HepG2 (cell line): ENCODE data around the gene SRGAP3. TPM values are rescaled to one million over a fixed set of nuclear protein-coding genes. Genes with fewer than 3 reads are reported as not detected.

Source experiments
- ATAC-seq: fragments of 200-7000 bp; cut with Tn5 transposase; 3 replicates; pipeline ENCODE4 v1.9.1; 2020; ENCODE audit warnings: mild to moderate bottlenecking, moderate library complexity
- BruUV-seq: library from RNA; stranded (reverse); fragments of 400-500 nt; replicated peaks from 2 replicates; lab custom pipeline; 2021; lab: Mats Ljungman, UMichigan
- CTCF ChIA-PET: fragments of 300-600 bp; formaldehyde crosslinking; extraction: SDS; loops from one replicate; lab custom pipeline; 2021; ENCODE audit warnings: low total read pairs, inconsistent platforms, low intra/inter-chr PET ratio; lab: Yijun Ruan, JAX
- POLR2A ChIA-PET: fragments of 350-600 bp; sonication (Branson Sonifier 250); formaldehyde crosslinking; loops from one replicate; lab custom pipeline; 2020; ENCODE audit warnings: antibody characterized with exemption, inconsistent platforms; lab: Yijun Ruan, JAX
- DNase-seq: peaks from one replicate; pipeline ENCODE4 v3.0.0-alpha.2; 2015; ENCODE audit warnings: low spot score
- FAIRE-seq: peaks from 3 replicates; lab custom pipeline; 2011; peaks lifted over from hg19 to GRCh38; lab: Jason Lieb, UNC
- H2AFZ ChIP-seq: one replicate; pipeline ENCODE4 v1.6.1; 2011; ENCODE audit warnings: low read length, inconsistent platforms
- H3K27ac ChIP-seq: fragments of 300-600 bp; 3 replicates; pipeline ENCODE4 v1.8.0; 2011; ENCODE audit warnings: mixed run types, mild to moderate bottlenecking, mixed read lengths, low read length, inconsistent platforms; ENCODE audit not compliant: insufficient read depth; ENCODE audit errors: extremely low read length
- H3K27me3 ChIP-seq, 2 experiments: fragments of 200-600 bp in 1 of 2; 2 replicates in 1 of 2; 3 replicates in 1 of 2; pipeline versions ENCODE4 v1.6.0 to v1.8.0; 2011; ENCODE audit warnings: low read length in 2 of 2, mild to moderate bottlenecking in 2 of 2, moderate library complexity in 2 of 2, inconsistent platforms in 1 of 2; ENCODE audit not compliant: insufficient read depth in 2 of 2, control insufficient read depth in 1 of 2
- H3K36me3 ChIP-seq, 2 experiments: fragments of 200-600 bp in 1 of 2; replicated peaks in 1 of 2; 2 replicates in 1 of 2; 3 replicates in 1 of 2; pipeline versions ENCODE4 v1.5.1 to v1.8.0; 2011; ENCODE audit warnings: low read length in 2 of 2, inconsistent platforms in 1 of 2; ENCODE audit not compliant: insufficient read depth in 2 of 2, control insufficient read depth in 1 of 2
- H3K4me1 ChIP-seq: 2 replicates; pipeline ENCODE4 v1.5.1; 2012; ENCODE audit warnings: low read length, inconsistent platforms; ENCODE audit not compliant: insufficient read depth
- H3K4me2 ChIP-seq: 2 replicates; pipeline ENCODE4 v1.6.0; 2011; ENCODE audit warnings: low read depth, low read length, inconsistent platforms
- H3K4me3 ChIP-seq, 3 experiments: fragments of 200-600 bp in 1 of 3; sonication (generic), shearing (Covaris generic) in 1 of 3; replicated peaks in 1 of 3; 2 replicates each; pipeline ENCODE4 v1.5.1; 2011 to 2016; ENCODE audit warnings: low read length in 3 of 3, inconsistent platforms in 2 of 3, low read depth in 2 of 3, mild to moderate bottlenecking in 2 of 3, control low read depth in 1 of 3, mixed read lengths in 1 of 3; ENCODE audit not compliant: insufficient read depth in 1 of 3
- H3K79me2 ChIP-seq: one replicate; pipeline ENCODE4 v1.6.1; 2011; ENCODE audit warnings: low read length, inconsistent platforms; ENCODE audit not compliant: insufficient read depth
- H3K9ac ChIP-seq: 2 replicates; pipeline ENCODE4 v1.6.0; 2011; ENCODE audit warnings: mild to moderate bottlenecking, low read depth, low read length, inconsistent platforms; ENCODE audit not compliant: insufficient read depth
- H3K9me3 ChIP-seq: 2 replicates; pipeline ENCODE4 v1.5.1; 2012; ENCODE audit warnings: mild to moderate bottlenecking, low read length
- H4K20me1 ChIP-seq: 2 replicates; pipeline ENCODE4 v1.6.0; 2011; ENCODE audit warnings: inconsistent platforms, mild to moderate bottlenecking, low read length, moderate library complexity; ENCODE audit not compliant: insufficient read depth
- BCL3 ChIP-seq: sonication (generic); formaldehyde crosslinking; IDR thresholded peaks from 2 replicates; pipeline ENCODE4 v1.5.1; 2020; ENCODE audit warnings: mild to moderate bottlenecking, missing genetic modification reagents, moderate library complexity
- CAMTA2 ChIP-seq: sonication (generic); formaldehyde crosslinking; IDR thresholded peaks from 2 replicates; pipeline ENCODE4 v1.4.0; 2020; ENCODE audit warnings: mild to moderate bottlenecking, missing genetic modification reagents, borderline replicate concordance
- CREB1 ChIP-seq, 2 experiments: fragments of 450-650 bp in 1 of 2; IDR thresholded peaks; 2 replicates each; pipeline ENCODE4 v1.6.1; 2016 to 2017; ENCODE audit warnings: control low read depth in 1 of 2, mild to moderate bottlenecking in 1 of 2, missing compliant biosample characterization in 1 of 2, missing genetic modification characterization in 1 of 2
- DNMT3B ChIP-seq: conservative IDR thresholded peaks from 2 replicates; pipeline ENCODE4 v1.6.1; 2016; ENCODE audit warnings: missing biosample characterization, control low read depth
- ERF ChIP-seq: IDR thresholded peaks from 2 replicates; pipeline ENCODE4 v1.6.1; 2018; ENCODE audit warnings: missing biosample characterization, missing genetic modification reagents
- IRF1 ChIP-seq: sonication (generic); formaldehyde crosslinking; IDR thresholded peaks from 2 replicates; pipeline ENCODE4 v1.4.0; 2020; ENCODE audit warnings: low read depth, mild to moderate bottlenecking, missing genetic modification reagents
- NKX3-1 ChIP-seq: sonication (generic); formaldehyde crosslinking; IDR thresholded peaks from 2 replicates; pipeline ENCODE4 v1.5.0; 2020; ENCODE audit warnings: missing genetic modification reagents
- SMAD9 ChIP-seq: sonication (generic); formaldehyde crosslinking; IDR thresholded peaks from 2 replicates; pipeline ENCODE4 v1.5.1; 2020; ENCODE audit warnings: mild to moderate bottlenecking, missing genetic modification reagents
- SMARCE1 ChIP-seq: fragments of 450-650 bp; IDR thresholded peaks from 2 replicates; pipeline ENCODE4 v1.6.1; 2017; ENCODE audit warnings: borderline replicate concordance
- TOE1 ChIP-seq: sonication (generic); formaldehyde crosslinking; IDR thresholded peaks from 2 replicates; pipeline ENCODE4 v1.4.0; 2020; ENCODE audit warnings: mild to moderate bottlenecking, missing genetic modification reagents
- YY1 ChIP-seq: IDR thresholded peaks from 2 replicates; pipeline ENCODE4 v1.6.1; 2011; ENCODE audit warnings: low read length, low read depth, moderate library complexity, mild to moderate bottlenecking; ENCODE audit not compliant: insufficient read depth, insufficient replicate concordance
- ZBTB1 ChIP-seq: sonication (generic); formaldehyde crosslinking; IDR thresholded peaks from 2 replicates; pipeline ENCODE4 v1.4.0; 2020; ENCODE audit warnings: missing genetic modification reagents, borderline replicate concordance
- ZNF598 ChIP-seq: sonication (generic); formaldehyde crosslinking; IDR thresholded peaks from 2 replicates; pipeline ENCODE4 v1.5.1; 2020; ENCODE audit warnings: mild to moderate bottlenecking, missing genetic modification reagents, borderline replicate concordance
- ZNF670 ChIP-seq: sonication (generic); formaldehyde crosslinking; IDR thresholded peaks from 2 replicates; pipeline ENCODE4 v1.8.0; 2022; ENCODE audit warnings: mild to moderate bottlenecking, missing genetic modification reagents, borderline replicate concordance
- ZNF775 ChIP-seq: sonication (generic); formaldehyde crosslinking; IDR thresholded peaks from 2 replicates; pipeline ENCODE4 v1.4.0; 2020; ENCODE audit warnings: missing genetic modification reagents, mild to moderate bottlenecking, moderate library complexity, borderline replicate concordance
- ZNF878 ChIP-seq: sonication (generic); formaldehyde crosslinking; IDR thresholded peaks from 2 replicates; pipeline ENCODE4 v1.8.1; 2023; ENCODE audit warnings: mild to moderate bottlenecking, missing genetic modification reagents, moderate library complexity
- ZNF879 ChIP-seq: sonication (generic); formaldehyde crosslinking; IDR thresholded peaks from 2 replicates; pipeline ENCODE4 v1.8.1; 2023; ENCODE audit warnings: missing genetic modification reagents
- WGBS: methylation state at CpG from one replicate; pipeline ENCODE4 v1.1.6; 2017; ENCODE audit warnings: low lambda C conversion rate; 5-methylcytosine and 5-hydroxymethylcytosine counted together
- in situ Hi-C: cut with HindIII; loops from 2 replicates; pipeline ENCODE4 v1.10.0; 2017; ENCODE audit warnings: low pct_unique_long_range_greater_than_20kb; ENCODE audit not compliant: extremely low pct_ligation_motif_present
- intact Hi-C: fragments of 100-400 bp; cut with micrococcal nuclease; formaldehyde crosslinking; loops from one replicate; pipeline ENCODE4 v1.10.0; 2022; ENCODE audit not compliant: unreplicated experiment
- polyA plus RNA-seq, 8 experiments: library from polyadenylated mRNA; depleted of rRNA in 3 of 8; stranded (reverse) in 7 of 8; unstranded in 1 of 8; fragments of >200 nt; fragmentation: Illumina TruSeq in 4 of 8; extraction: Trizol in 4 of 8; gene quantifications; 2 replicates each; pipeline versions ENCODE4 v1.2.1 to v1.2.3, GENCODE V29; 2011 to 2016; ENCODE audit warnings: low read depth in 4 of 8, missing spikeins in 1 of 8, mixed read lengths in 1 of 8; ENCODE audit not compliant: insufficient read depth in 1 of 8
- total RNA-seq, 5 experiments: library from RNA; depleted of rRNA; stranded (reverse); fragments of >200 nt; fragmentation: Illumina TruSeq; extraction: Trizol; gene quantifications; 2 replicates each; pipeline ENCODE4 v1.2.3, GENCODE V29; 2016; ENCODE audit warnings: low read depth in 1 of 5
- TF ChIP-seq, protein P1 (sequence below): sonication (generic); formaldehyde crosslinking; IDR thresholded peaks from 2 replicates; pipeline ENCODE4 v1.4.0; 2020; ENCODE audit warnings: missing genetic modification reagents, mild to moderate bottlenecking, borderline replicate concordance

SRGAP3 gene
- total and polyA plus RNA-seq, 2 of the 13 experiments (the other 11 are each of a cell fraction or from before 2014, with no cell fraction given) = 1.2 to 1.4 TPM

DNA sequence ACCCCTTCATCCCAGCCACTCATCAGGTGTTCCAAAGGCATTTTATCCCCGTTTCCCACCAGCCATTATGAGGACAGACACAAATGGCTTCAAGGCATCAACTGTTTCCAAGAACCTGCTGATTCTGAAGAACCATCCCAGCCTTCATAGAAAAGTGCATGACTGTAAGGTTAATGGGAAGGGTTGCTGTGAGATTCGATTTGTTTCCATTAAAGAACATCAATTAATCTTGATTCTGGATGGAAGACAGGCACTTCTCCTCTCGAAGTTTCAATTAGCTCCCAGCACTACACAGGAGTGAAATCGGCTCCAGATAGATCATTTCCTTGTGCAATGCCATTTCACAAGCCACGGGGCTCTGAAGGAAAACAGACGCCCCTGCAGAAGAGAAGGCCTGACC lies 25.8 kb downstream of the SRGAP3 start (continued):
- TF ChIP-seq ZBTB1 (CRISPR knock-in tag) (no peak), CREB1 (IDR thresholded peaks at IDR 0.05) (no peak), CREB1 (CRISPR knock-in tag; IDR thresholded peaks at IDR 0.05) (no peak), IRF1 (no peak), CAMTA2 (CRISPR knock-in tag) (no peak), ZNF878 (CRISPR knock-in tag) (no peak)

DNA sequence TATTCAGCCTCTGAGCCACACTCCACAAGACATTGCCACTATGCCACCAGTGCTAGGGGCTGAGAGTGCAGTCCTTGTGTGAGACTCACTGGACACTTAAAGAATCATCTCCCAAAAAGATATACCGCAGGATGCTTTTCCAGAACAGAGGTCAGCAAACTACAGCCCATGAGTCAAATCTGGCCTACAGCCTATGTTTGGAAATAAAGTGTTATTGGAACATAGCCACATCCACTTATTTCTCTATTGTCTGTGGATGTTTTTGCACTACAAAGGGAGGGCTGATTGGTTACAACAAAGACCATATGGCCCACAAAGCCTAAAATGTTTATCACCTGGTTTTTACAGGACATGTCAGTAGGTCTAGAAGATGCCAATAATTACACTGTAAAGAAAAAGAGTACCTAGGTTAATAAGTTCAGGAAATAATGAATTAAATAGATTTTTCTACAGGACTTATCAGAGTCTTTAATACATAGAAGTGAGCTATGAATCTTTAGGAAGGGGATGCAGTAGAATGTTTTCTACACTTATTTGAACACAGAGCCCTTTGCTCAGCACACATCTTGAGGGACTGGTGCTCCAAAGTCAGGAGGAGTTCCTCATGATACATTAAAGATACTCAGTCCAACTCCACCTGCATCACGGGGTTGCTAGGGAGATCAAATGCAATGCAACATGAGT lies 26.3 kb downstream of the SRGAP3 start:
- POLR2A ChIA-PET = no interaction called here
- no peak for ATAC-seq
- no peak for TF ChIP-seq ERF (CRISPR knock-in tag)
- TF ChIP-seq SMAD9 (CRISPR knock-in tag) = no peak
- TF ChIP-seq SMARCE1 = no peak
- no peak for TF ChIP-seq ZNF598
- no peak for TF ChIP-seq NKX3-1 (CRISPR knock-in tag)
- TF ChIP-seq YY1 = no peak
- no peak for TF ChIP-seq ZNF670
- no peak for TF ChIP-seq BCL3 (CRISPR knock-in tag)
- TF ChIP-seq TOE1 (CRISPR knock-in tag) = no peak
- no peak for TF ChIP-seq ZNF775
- TF ChIP-seq, protein P1, sequence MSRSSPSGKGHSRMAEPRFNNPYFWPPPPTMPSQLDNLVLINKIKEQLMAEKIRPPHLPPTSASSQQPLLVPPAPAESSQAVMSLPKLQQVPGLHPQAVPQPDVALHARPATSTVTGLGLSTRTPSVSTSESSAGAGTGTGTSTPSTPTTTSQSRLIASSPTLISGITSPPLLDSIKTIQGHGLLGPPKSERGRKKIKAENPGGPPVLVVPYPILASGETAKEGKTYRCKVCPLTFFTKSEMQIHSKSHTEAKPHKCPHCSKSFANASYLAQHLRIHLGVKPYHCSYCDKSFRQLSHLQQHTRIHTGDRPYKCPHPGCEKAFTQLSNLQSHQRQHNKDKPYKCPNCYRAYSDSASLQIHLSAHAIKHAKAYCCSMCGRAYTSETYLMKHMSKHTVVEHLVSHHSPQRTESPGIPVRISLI (CRISPR knock-in tag) = no peak
- TF ChIP-seq ZNF879 (CRISPR knock-in tag) = no peak
- no peak for TF ChIP-seq DNMT3B (CRISPR knock-in tag)

More for the DNA sequence above, 26.3 kb downstream of the SRGAP3 start:
- H3K4me3 ChIP-seq = no peak overlapping the region
- H3K27me3 ChIP-seq = 0 out of 5 replicates have a peak, but pooled peaks cover 0 to under 1% of the 10 kb centered on the region in 2 experiments
- H3K9ac ChIP-seq = no peak overlapping the region
- in situ Hi-C loops = no loop called here
- CTCF ChIA-PET = no interaction called here
- BruUV-seq = no TSS peak
- H3K4me1 ChIP-seq = peaks cover 2% of the 10 kb centered on the region
- intact Hi-C loops = no loop called here
- H4K20me1 ChIP-seq = no peaks in the 10 kb centered on the region
- H3K36me3 ChIP-seq = no peaks in the 10 kb centered on the region
- 44% methylated on average over 2 of the region's 2 CpGs for WGBS
- H3K9me3 ChIP-seq = no peaks in the 10 kb centered on the region
- no peak for DNase-seq
- H2AFZ ChIP-seq = no peak overlapping the region
- FAIRE-seq = no peak
- H3K79me2 ChIP-seq = no peaks in the 10 kb centered on the region
- no peak overlapping the region for H3K27ac ChIP-seq
- H3K4me2 ChIP-seq = no peak overlapping the region
